Esophagus mucosa (tissue), 1 donor: ENCODE measurements around the gene ZSCAN5A. TPM values are rescaled to one million over a fixed set of nuclear protein-coding genes. Genes with fewer than 3 reads are reported as not detected.
"Not testable (repeated sequence)": the region's sequence is repeated elsewhere in the genome, so short reads cannot be mapped to it uniquely, and the experiment has no call there.

Source experiments
- ATAC-seq: fragments of 200-7000 bp; cut with Tn5 transposase; one replicate; pipeline ENCODE4 v1.9.1; 2020
- total RNA-seq: library from RNA; stranded (reverse); gene quantifications from one replicate; pipeline ENCODE4 v1.2.4, GENCODE V29; 2023
- donor health status: DM: yes; HTN: yes; CAD: no.

Gene ZSCAN5A
- total RNA-seq, 1 donor from 2014 or later: 7.8 TPM

- no peak for ATAC-seq
These were observed 43.5 kb downstream of the ZSCAN5A start for GRCh38 chr19:56271151-56271550.

- ATAC-seq: no peak
These were observed 44.0 kb downstream of the ZSCAN5A start for GRCh38 chr19:56270676-56271075.

GRCh38 chr19:56269348-56269747 is 45.3 kb downstream of the ZSCAN5A start:
- no peak for ATAC-seq

GRCh38 chr19:56266051-56266450 is 48.6 kb downstream of the ZSCAN5A start:
- ATAC-seq: no peak

GRCh38 chr19:56263319-56263718 is 51.3 kb downstream of the ZSCAN5A start:
- ATAC-seq: no peak

GRCh38 chr19:56261932-56262331 is 52.7 kb downstream of the ZSCAN5A start:
- not testable (repeated sequence) for ATAC-seq

GRCh38 chr19:56261145-56261544 is 53.5 kb downstream of the ZSCAN5A start:
- no peak for ATAC-seq

- no peak for ATAC-seq
These were observed 56.4 kb downstream of the ZSCAN5A start for GRCh38 chr19:56258272-56258671.

GRCh38 chr19:56253737-56254136 is 60.9 kb downstream of the ZSCAN5A start:
- ATAC-seq: peak; percentile 56

- peak; percentile 93 for ATAC-seq
These were observed 61.8 kb downstream of the ZSCAN5A start for GRCh38 chr19:56252699-56253422.

- ATAC-seq: not testable (repeated sequence)
These were observed 65.8 kb downstream of the ZSCAN5A start for GRCh38 chr19:56248736-56249338.

- ATAC-seq: not testable (repeated sequence)
These were observed 68.9 kb downstream of the ZSCAN5A start for GRCh38 chr19:56245764-56246163.

- no peak for ATAC-seq
These were observed 69.4 kb downstream of the ZSCAN5A start for GRCh38 chr19:56245121-56245740.

GRCh38 chr19:56223481-56223880 is 91.2 kb downstream of the ZSCAN5A start:
- ATAC-seq: no peak

- ATAC-seq: no peak
These were observed 91.7 kb downstream of the ZSCAN5A start for GRCh38 chr19:56222901-56223300.

- no peak for ATAC-seq
These were observed 92.8 kb downstream of the ZSCAN5A start for GRCh38 chr19:56221851-56222250.

GRCh38 chr19:56221442-56221841 is 93.2 kb downstream of the ZSCAN5A start:
- ATAC-seq: not testable (repeated sequence)

- no peak for ATAC-seq
These were observed 95.7 kb downstream of the ZSCAN5A start for GRCh38 chr19:56218961-56219360.

GRCh38 chr19:56217039-56217949 is 97.3 kb downstream of the ZSCAN5A start:
- peak; percentile 94 for ATAC-seq

- no peak for ATAC-seq
These were observed 102.9 kb downstream of the ZSCAN5A start for GRCh38 chr19:56211718-56212117.

GRCh38 chr19:56210036-56210435 is 104.6 kb downstream of the ZSCAN5A start:
- not testable (repeated sequence) for ATAC-seq

GRCh38 chr19:56209091-56209490 is 105.5 kb downstream of the ZSCAN5A start:
- ATAC-seq: no peak

- not testable (repeated sequence) for ATAC-seq
These were observed 107.1 kb downstream of the ZSCAN5A start for GRCh38 chr19:56207581-56207980.
